Coronary artery (tissue), 2 donors: ENCODE data around the gene SPAG7.

Experiments
- DNase-seq: peaks from one replicate; pipeline ENCODE4 v3.0.0-alpha.2; 2017; ENCODE audit warnings: low spot score
- H3K27ac ChIP-seq, 2 donors: fragments of 200-600 bp; sonication (generic); one replicate each; pipeline ENCODE4 v1.5.1; 2016 to 2019
- H3K4me3 ChIP-seq: fragments of 200-600 bp; sonication (generic); 2 replicates; pipeline ENCODE4 v1.5.1; 2016; ENCODE audit warnings: mild to moderate bottlenecking, moderate library complexity
- TF ChIP-seq, protein P1 (sequence below): fragments of 200-600 bp; sonication (generic); IDR thresholded peaks from one replicate; pipeline ENCODE4 v1.5.1; 2019; ENCODE audit warnings: antibody characterized with exemption

Gene SPAG7

DNA sequence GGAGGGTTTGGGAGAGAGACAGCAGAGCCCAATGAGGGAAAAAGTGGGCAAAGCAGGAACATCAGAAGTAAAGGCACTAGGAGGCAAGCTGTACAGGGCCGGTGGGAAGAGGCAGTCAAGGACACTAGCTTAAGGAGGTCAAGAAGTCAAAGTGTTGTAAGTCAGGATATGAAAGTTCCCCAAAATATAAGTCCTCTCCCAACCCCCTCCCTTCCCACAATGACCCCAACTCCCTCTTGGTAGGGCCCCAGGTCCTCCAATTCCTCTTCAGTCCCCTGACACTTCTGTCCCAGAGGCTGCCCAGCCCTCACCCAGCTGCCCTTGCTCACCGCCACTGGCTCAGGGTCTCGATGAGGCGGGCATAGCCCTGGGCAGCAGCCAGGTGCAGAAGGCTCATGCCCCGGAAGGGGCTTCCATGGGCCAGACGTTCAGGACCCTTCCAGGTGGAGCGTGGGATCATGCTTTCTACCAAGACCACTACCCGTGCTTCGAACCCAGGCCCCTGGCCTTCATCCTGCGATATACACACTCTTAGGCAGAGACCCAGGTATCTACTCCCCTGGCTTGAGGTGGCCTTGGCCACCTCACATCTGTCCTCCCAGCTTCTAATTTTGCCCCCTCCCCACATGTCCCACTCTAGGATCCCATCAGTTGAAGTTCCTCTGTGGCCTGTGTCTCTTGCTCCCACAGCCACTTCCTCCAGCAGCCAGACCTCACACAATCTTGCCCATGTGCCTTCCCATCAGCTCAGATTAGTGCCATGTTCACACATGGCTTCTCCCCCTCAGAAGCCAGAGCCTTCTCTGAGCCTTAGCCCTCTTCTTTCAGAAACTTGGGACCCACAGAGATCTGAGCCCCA lies 5.9 kb upstream of the SPAG7 start:
- TF ChIP-seq, protein P1, sequence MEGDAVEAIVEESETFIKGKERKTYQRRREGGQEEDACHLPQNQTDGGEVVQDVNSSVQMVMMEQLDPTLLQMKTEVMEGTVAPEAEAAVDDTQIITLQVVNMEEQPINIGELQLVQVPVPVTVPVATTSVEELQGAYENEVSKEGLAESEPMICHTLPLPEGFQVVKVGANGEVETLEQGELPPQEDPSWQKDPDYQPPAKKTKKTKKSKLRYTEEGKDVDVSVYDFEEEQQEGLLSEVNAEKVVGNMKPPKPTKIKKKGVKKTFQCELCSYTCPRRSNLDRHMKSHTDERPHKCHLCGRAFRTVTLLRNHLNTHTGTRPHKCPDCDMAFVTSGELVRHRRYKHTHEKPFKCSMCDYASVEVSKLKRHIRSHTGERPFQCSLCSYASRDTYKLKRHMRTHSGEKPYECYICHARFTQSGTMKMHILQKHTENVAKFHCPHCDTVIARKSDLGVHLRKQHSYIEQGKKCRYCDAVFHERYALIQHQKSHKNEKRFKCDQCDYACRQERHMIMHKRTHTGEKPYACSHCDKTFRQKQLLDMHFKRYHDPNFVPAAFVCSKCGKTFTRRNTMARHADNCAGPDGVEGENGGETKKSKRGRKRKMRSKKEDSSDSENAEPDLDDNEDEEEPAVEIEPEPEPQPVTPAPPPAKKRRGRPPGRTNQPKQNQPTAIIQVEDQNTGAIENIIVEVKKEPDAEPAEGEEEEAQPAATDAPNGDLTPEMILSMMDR = no peak
- Histone ChIP-seq H3K4me3 (no peak overlapping the region), H3K27ac (peak overlapping the region; percentile 36 to 50)
- DNase-seq = no peak

DNA sequence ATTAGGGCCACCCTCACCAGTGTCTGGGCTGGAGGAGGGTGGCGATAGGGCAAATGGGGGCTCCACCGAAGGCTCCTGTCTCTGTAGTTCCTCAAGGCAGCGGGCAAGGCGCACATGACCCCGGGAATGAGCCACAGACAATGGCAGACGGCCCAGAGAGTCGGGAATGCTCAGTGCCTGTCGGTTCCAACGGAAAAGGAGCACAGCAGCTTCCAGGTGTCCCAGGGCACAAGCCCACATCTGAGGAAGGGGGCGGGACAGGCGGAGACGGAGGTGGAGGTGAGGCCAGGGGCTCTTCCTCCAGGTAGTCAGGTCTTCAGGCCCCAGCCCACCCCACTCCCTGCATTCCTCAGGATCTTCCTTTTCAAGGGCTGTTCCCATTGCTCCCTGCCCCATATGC lies 5.1 kb upstream of the SPAG7 start:
- H3K27ac ChIP-seq = peak overlapping the region in 1 of 2 donors; percentile 8
- no peak for DNase-seq
- TF ChIP-seq, protein P1 = no peak

DNA sequence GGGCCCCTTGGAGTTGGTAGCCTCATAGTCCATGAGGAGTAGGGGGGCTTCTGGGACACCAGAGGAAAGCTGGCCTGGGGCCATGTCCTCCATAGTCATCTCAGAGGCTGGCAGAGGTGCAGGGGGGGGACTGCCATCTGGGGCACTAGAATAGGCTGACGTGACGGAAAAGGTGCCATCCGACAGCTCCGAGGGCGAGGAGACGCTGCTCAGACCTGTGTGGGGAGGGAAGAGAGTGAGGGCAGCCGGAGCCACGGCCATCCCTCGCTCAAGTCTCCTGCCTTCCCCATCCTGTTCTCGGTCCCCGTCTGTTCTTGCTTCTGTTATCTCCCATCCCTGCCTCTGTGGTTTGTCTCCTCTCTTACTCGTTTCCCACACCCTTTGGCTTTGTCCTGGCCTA lies 4.7 kb upstream of the SPAG7 start:
- DNase-seq = no peak
- no peak overlapping the region for H3K4me3 ChIP-seq
- peak overlapping the region in 1 of 2 donors; percentile 8 for H3K27ac ChIP-seq
- TF ChIP-seq, protein P1 = no peak

More for the DNA sequence above, 5.1 kb upstream of the SPAG7 start:
- no peak overlapping the region for H3K4me3 ChIP-seq

DNA sequence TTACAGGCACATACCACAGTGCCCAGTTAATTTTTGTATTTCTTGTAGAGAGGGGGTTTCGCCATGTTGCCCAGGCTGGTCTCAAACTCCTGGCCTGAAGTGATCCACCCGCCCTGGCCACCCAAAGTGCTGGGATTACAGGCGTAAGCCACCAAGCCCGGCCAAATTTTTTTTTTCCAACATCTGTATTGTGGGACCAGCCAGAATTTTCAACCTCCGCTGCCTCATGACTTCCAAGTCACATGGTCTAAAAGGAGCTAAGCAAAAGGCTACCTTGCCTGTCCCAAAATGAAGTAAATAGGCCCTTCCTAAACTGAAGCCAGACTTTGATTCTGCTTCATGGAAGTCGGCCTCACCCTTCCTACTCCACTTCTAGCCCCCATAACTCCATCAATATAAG lies 4.2 kb upstream of the SPAG7 start:
- no peak for DNase-seq
- Histone ChIP-seq H3K4me3 (no peak overlapping the region), H3K27ac (peak overlapping the region in 1 of 2 donors; percentile 8)
- TF ChIP-seq, protein P1 = no peak

DNA sequence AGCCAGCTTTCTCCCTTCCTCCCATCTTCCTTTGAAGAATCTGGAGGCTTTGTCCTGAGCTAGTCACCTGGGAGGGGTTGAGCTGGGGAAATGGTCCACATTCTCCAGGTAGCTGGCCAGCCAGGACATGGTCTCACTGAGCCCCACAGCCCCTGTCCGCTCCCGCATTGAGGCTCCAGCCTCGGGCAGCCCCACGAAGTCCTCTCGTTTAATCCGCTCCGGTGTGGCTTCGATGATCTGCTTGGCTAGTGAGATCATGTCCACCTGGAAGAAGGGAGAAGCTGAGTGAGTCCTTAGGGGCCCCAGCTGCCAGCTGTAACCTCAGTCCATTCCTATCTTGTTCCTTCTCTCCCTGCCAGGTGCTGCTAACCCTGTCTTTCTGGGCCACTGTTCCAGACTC lies 2.7 kb upstream of the SPAG7 start:
- DNase-seq = no peak
- TF ChIP-seq, protein P1 = no peak
- Histone ChIP-seq H3K4me3 (no peak overlapping the region), H3K27ac (peak overlapping the region in 1 of 2 donors; percentile 98)

DNA sequence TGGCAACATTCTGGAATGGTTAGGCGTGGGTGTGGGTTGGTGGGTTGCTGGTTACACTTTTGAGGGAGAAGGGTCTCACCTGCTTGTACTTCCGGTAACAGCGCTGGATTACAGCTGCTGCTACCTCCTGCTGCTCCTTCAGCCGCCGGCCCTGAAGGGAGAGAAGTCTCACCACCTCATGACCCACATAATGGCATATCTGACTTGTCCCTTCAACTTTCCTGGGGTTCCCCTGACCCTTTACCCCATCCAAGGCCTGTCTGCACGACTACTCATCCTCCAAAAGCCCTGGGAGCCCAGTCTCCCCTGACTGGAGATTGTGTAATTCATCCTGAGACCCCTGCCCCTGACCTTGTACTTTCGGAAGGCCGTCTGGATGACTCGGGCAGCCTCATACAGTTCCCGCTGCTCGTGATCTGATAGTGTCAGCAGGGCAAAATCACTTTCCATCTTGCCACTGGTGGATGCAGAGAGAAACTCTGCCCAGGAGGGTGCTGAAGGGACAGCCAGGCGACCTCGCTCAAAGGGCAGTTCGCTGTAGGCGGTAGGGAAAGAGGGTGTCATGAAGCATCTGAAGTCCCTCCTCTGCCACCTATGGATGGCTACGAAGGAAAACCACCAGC lies 2.0 kb upstream of the SPAG7 start:
- Histone ChIP-seq H3K4me3 (no peak overlapping the region), H3K27ac (peak overlapping the region; percentile 85 to 98)
- DNase-seq = no peak
- TF ChIP-seq, protein P1 = no peak
